ENCODE measurements around the gene PEX3. TPM values are rescaled to one million over a fixed set of nuclear protein-coding genes. Genes with fewer than 3 reads are reported as not detected.

Gene PEX3
- total and polyA plus RNA-seq, 10 donors: 9.0 to 21.2 (median 14.4) TPM

DNA sequence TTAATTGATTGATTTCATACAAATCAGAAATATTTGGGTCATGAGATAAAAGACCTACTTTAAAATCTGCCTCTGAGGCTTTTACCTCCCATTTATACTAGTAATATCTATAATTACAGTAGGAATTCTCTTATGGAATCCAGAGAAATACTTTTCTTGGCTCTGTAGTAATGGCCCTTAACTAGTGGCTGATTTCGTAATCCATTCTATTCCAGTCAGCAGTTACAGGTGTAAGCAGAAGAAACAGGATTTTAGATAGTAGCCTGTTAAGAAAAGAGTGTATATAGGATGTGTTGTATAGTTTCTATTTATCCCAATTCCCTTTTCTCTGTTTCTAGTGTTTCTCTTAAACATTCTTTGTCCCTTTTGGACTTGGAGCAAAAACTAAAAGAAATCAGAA is 21.2 kb downstream of the PEX3 start:
- WGBS, 5 donors: 95 to 98% (median 96%) methylated on average over 1 of the region's 1 CpG
- Histone ChIP-seq H3K4me3 (no peak overlapping the region), H3K27me3 (replicated peaks in 1 of 7) (no peaks in the 10 kb centered on the region), H3K4me1 (no peaks in the 10 kb centered on the region), H3K9me3 (no peaks in the 10 kb centered on the region), H3K27ac (no peak overlapping the region), H3K36me3 (peaks cover 4 to 76% (median 44%) of the 10 kb centered on the region in 6 donors)
- TF ChIP-seq POLR2A (IDR thresholded peaks at IDR 0.05) (no peak), POLR2AphosphoS5 (IDR thresholded peaks at IDR 0.05) (no peak)
- TF ChIP-seq, protein P1, sequence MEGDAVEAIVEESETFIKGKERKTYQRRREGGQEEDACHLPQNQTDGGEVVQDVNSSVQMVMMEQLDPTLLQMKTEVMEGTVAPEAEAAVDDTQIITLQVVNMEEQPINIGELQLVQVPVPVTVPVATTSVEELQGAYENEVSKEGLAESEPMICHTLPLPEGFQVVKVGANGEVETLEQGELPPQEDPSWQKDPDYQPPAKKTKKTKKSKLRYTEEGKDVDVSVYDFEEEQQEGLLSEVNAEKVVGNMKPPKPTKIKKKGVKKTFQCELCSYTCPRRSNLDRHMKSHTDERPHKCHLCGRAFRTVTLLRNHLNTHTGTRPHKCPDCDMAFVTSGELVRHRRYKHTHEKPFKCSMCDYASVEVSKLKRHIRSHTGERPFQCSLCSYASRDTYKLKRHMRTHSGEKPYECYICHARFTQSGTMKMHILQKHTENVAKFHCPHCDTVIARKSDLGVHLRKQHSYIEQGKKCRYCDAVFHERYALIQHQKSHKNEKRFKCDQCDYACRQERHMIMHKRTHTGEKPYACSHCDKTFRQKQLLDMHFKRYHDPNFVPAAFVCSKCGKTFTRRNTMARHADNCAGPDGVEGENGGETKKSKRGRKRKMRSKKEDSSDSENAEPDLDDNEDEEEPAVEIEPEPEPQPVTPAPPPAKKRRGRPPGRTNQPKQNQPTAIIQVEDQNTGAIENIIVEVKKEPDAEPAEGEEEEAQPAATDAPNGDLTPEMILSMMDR (IDR thresholded peaks at IDR 0.05 in 8 of 11, conservative IDR thresholded peaks at IDR 0.05 in 3 of 11): no peak
- DNase-seq: no peak
- intact Hi-C loops (cut with DNase I; ENCODE audit: low total_unique reads): no loop called here

DNA sequence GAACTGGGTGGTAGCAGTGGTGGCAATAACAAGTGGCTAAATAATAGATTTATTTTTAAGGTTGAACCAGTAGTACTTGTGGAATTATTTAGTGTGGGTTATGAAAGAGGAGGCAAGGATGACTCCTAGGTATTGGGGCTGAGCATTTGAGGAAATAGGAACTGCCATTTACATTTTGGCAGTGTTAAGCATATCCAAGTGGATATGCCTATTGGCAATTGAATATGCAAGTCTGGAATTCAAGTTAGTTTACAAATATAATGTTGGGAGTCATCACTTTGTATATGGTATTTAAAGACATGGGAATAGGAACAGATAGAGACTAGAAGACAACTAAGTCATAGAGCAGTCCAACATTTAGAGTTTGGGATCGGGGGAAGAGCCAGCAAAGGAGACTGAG is 25.9 kb downstream of the PEX3 start:
- DNase-seq: no peak
- H3K27ac ChIP-seq: no peak overlapping the region
- no peaks in the 10 kb centered on the region for H3K4me1 ChIP-seq
- no peaks in the 10 kb centered on the region for H3K9me3 ChIP-seq
- H3K36me3 ChIP-seq: peaks cover 4 to 100% (median 50%) of the 10 kb centered on the region in 6 donors
- intact Hi-C loops (cut with DNase I; ENCODE audit: low total_unique reads): no loop called here
- WGBS, 5 donors: 91 to 100% (median 96%) methylated on average over 1 of the region's 1 CpG
- H3K4me3 ChIP-seq: no peak overlapping the region
- no peaks in the 10 kb centered on the region for H3K27me3 ChIP-seq (replicated peaks in 1 of 7)
- TF ChIP-seq POLR2A (IDR thresholded peaks at IDR 0.05) (no peak), POLR2AphosphoS5 (IDR thresholded peaks at IDR 0.05) (no peak)
- TF ChIP-seq, protein P1 (IDR thresholded peaks at IDR 0.05 in 8 of 11, conservative IDR thresholded peaks at IDR 0.05 in 3 of 11): no peak

DNA sequence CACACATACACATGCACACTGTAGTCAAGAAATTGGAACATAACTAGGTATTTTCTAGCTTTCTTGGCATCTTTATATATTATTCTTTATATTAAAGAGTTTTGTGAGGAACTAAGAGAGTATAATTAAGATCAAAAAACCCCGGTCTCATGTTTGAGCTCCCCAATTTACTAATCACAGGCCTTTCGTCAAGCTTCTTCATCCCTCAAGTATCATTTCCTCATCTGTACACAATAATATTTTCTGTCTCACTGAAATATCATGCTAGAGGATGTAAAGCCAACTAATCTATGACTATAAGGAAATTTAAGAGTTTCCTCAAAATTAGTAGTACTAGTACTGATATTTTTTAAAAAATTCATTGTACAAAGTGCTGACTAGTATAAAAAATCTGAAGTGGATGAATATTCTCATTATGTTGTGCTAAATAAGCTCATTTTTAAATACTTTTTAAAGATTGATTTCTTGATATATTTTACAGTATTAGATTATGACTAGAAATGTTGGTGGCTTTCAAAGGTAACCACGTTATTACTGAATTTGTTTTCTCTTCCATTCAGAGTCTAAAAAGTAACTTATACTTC is 28.0 kb downstream of the PEX3 start:
- intact Hi-C loops (cut with DNase I; ENCODE audit: low total_unique reads): no loop called here
- no peaks in the 10 kb centered on the region for H3K27me3 ChIP-seq (replicated peaks in 1 of 7)
- no peaks in the 10 kb centered on the region for H3K9me3 ChIP-seq
- H3K27ac ChIP-seq: no peak overlapping the region
- no peak for TF ChIP-seq POLR2A (IDR thresholded peaks at IDR 0.05)
- no peak for TF ChIP-seq POLR2AphosphoS5 (IDR thresholded peaks at IDR 0.05)
- TF ChIP-seq, protein P1 (IDR thresholded peaks at IDR 0.05 in 8 of 11, conservative IDR thresholded peaks at IDR 0.05 in 3 of 11): no peak
- H3K4me3 ChIP-seq: no peak overlapping the region
- no peak for DNase-seq
- H3K4me1 ChIP-seq: no peaks in the 10 kb centered on the region
- WGBS, 5 donors: 75 to 78% (median 77%) methylated on average over 3 of the region's 3 CpGs
- H3K36me3 ChIP-seq: peaks cover 0 to 82% (median 34%) of the 10 kb centered on the region in 6 donors

DNA sequence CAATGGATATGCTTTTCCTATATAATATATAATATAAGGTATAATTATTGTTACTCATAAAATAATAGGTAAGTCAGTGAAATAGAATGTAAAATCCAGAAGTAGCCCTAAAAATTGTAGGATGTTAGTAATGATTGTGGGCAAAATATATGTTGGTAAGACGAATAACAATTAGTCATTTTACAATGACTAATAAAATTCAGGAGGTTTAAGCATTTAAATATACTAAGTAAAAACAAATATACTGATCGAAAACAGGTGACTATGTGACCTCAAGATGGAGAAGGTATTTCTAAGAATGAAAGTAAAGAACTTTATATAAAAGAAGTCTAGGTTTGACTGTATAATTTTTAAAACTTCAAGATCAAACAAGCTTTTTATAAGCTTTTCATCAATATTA is 32.0 kb downstream of the PEX3 start:
- no peak for DNase-seq
- Histone ChIP-seq H3K9me3 (no peaks in the 10 kb centered on the region), H3K4me3 (no peak overlapping the region), H3K4me1 (no peaks in the 10 kb centered on the region), H3K27ac (no peak overlapping the region), H3K36me3 (peaks cover 0 to 55% (median 3%) of the 10 kb centered on the region in 6 donors), H3K27me3 (replicated peaks in 1 of 7) (no peaks in the 10 kb centered on the region)
- intact Hi-C loops (cut with DNase I; ENCODE audit: low total_unique reads): no loop called here
- 67 to 97% (median 92%) methylated on average over 2 of the region's 2 CpGs for WGBS, 5 donors
- TF ChIP-seq, protein P1 (IDR thresholded peaks at IDR 0.05 in 8 of 11, conservative IDR thresholded peaks at IDR 0.05 in 3 of 11): no peak
- no peak for TF ChIP-seq POLR2AphosphoS5 (IDR thresholded peaks at IDR 0.05)
- TF ChIP-seq POLR2A (IDR thresholded peaks at IDR 0.05): no peak
